Effector memory CD4-positive, alpha-beta T cell (primary cell): ENCODE measurements around the gene ALKBH6.

Source experiments
- DNase-seq, 3 donors: peaks; one replicate each; pipeline ENCODE4 v3.0.0-alpha.2; 2020
- H3K27ac ChIP-seq: 2 replicates; pipeline ENCODE4 v1.7.0; 2013; ENCODE audit warnings: mild to moderate bottlenecking, low read length, moderate library complexity; ENCODE audit not compliant: insufficient read depth, poor library complexity, severe bottlenecking
- H3K27me3 ChIP-seq: replicated peaks from 2 replicates; pipeline ENCODE4 v1.7.0; 2013; ENCODE audit warnings: mild to moderate bottlenecking, low read length; ENCODE audit not compliant: insufficient read depth, control insufficient read depth, poor library complexity, severe bottlenecking
- H3K36me3 ChIP-seq: 2 replicates; pipeline ENCODE4 v1.7.0; 2013; ENCODE audit warnings: mild to moderate bottlenecking, low read length, moderate library complexity; ENCODE audit not compliant: control insufficient read depth, insufficient read depth
- H3K4me1 ChIP-seq: 2 replicates; pipeline ENCODE4 v1.7.0; 2013; ENCODE audit warnings: low read length, mild to moderate bottlenecking; ENCODE audit not compliant: control insufficient read depth, insufficient read depth, poor library complexity, severe bottlenecking
- H3K4me3 ChIP-seq: 2 replicates; pipeline ENCODE4 v1.7.0; 2013; ENCODE audit warnings: low read length, low read depth, mild to moderate bottlenecking; ENCODE audit not compliant: insufficient read depth, poor library complexity, severe bottlenecking
- H3K9me3 ChIP-seq: 2 replicates; pipeline ENCODE4 v1.7.0; 2013; ENCODE audit warnings: mild to moderate bottlenecking, low read length, moderate library complexity; ENCODE audit not compliant: control insufficient read depth
- total RNA-seq, 3 donors: gene quantifications; one replicate each; lab custom pipeline; 2026; lab: John Stamatoyannopoulos, UW

ALKBH6 gene
- total RNA-seq: 3.0 to 5.0 (median 3.1) reads per million in 3 donors

DNA sequence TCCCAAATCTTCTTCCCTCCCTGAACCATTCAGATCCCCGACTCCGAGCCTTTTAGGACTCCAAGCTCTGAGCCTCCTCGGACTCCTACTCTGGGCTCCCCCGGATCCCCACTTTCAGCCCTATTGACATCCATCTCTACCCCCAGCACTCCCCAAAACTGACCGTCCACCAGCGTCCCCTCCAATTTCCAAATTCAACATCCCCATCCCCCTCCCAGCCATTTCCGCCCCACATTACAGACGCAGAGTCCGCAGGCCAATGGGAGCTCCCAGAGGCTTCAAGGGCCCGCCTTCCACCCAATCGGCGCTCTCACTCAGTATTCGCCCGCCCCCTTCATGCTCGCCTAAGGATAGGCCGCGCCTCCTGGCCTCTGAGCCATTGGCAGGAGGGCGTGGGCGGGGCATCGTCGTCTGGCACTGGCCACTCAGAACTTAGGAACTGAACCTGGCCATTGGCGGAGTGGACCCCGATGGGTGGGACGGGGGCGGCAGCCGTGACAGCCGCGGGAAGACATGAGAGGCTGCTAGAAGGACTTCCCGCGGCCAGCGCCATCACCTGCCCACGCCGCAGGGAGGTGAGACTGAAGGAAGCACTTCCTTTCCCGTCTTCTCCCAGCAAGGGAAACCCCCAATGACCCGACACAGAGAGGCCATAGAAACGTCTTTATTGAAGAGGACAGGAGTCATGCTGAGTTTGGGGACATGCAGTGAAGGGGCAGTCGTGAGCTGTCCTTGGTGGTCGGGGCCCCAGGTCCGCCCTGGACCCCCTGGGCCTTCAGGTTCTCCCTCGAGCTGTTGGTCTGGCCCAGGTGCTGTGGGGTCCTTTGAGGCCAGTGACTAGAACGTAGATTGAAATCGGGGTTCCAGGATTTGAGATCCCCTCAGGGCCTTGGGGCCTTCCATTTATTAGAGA lies at the start of gene ALKBH6:
ALKBH6 (minus strand) TSS at position 202 of the 913 bp plus-strand sequence. CDS start 816 bp downstream, outside the sequence.
- Histone ChIP-seq H3K4me1 (peaks cover 17% of the 10 kb centered on the region), H3K9me3 (no peaks in the 10 kb centered on the region), H3K36me3 (no peaks in the 10 kb centered on the region), H3K27me3 (no peaks in the 10 kb centered on the region), H3K27ac (peak within 1 kb of the TSS; percentile 77), H3K4me3 (peak within 1 kb of the TSS; percentile 89)
- peak; percentile 97 to 99 (median 99) for DNase-seq

DNA sequence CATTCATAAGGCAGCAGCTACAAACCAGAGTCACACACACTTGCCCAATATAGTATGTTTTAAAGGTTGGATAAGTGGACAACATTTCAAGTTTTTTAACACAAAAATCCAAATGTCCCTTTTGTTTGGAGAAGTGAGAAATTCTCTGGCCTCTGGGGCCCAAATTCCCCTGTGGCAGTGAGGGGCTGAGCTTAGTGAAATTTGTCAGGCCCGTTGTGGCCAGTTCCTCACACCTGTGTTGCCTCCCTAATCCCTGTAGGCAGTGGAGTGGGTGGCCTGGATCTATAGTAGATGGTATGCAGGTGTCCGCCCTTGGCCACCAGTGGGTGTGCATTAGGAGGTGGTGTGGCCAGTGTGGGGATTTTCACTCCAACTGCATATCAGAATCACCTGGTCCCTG lies 47.4 kb upstream of the ALKBH6 start:
- Histone ChIP-seq H3K36me3 (no peaks in the 10 kb centered on the region), H3K4me1 (no peaks in the 10 kb centered on the region), H3K27ac (no peak overlapping the region), H3K27me3 (no peaks in the 10 kb centered on the region), H3K9me3 (no peaks in the 10 kb centered on the region), H3K4me3 (no peak overlapping the region)
- no peak for DNase-seq

DNA sequence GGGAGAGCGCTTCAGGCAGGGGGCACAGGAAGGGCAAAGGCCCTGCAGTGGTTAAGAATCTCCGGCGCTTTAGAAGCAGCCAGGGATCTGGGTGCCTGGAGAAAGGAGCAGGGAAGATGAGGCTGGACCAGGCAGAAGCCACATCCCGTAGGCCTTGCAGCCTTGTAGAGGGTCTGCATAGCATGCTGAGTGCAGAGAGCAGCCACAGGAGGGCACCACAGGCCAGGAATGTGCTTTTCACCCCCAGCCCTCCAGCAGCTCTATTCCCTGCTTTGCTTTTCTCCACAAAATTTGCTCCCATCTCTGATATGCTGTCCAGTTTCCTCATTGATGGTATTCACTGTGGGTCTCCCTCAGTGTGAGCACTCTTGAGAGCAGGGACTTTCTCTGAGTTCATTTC lies 46.4 kb upstream of the ALKBH6 start:
- Histone ChIP-seq H3K36me3 (no peaks in the 10 kb centered on the region), H3K4me1 (peaks cover under 1% of the 10 kb centered on the region), H3K9me3 (no peaks in the 10 kb centered on the region), H3K4me3 (no peak overlapping the region), H3K27ac (no peak overlapping the region), H3K27me3 (no peaks in the 10 kb centered on the region)
- DNase-seq: no peak

DNA sequence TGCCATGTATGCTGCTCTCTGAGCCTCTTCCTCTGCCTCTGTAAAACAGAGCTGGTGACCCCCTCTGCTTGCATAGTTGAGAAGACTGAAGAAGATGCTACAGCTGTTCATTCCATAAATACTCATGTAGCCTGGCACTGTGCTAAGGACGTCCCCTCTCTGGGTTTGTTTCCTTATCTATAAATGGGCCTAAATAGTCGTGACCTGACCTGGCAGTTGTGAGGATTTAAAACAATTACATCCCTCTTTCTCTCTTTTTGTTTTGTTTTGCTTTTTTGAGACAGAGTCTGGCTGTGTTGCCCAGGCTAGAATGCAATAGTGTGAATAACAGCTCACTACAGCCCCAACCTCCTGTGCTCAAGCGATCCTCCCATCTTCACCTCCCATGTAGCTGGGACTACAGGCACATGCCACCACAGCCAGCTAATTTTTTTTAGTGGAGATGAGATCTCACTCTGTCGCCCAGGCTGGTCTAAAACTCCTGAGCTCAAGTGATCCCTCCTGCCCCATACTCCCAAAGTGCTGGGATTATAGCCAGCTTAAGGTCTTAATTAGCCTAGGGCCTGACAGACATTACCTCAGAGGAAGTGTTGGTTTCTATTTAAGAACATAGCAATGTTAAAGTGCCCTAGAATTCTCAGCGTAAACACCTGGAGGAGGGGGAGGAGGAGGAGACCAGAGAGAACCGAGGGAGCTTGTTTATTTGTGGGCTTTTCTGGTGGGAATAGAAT lies 45.3 kb upstream of the ALKBH6 start:
- Histone ChIP-seq H3K27me3 (no peaks in the 10 kb centered on the region), H3K36me3 (no peaks in the 10 kb centered on the region), H3K27ac (no peak overlapping the region)

DNA sequence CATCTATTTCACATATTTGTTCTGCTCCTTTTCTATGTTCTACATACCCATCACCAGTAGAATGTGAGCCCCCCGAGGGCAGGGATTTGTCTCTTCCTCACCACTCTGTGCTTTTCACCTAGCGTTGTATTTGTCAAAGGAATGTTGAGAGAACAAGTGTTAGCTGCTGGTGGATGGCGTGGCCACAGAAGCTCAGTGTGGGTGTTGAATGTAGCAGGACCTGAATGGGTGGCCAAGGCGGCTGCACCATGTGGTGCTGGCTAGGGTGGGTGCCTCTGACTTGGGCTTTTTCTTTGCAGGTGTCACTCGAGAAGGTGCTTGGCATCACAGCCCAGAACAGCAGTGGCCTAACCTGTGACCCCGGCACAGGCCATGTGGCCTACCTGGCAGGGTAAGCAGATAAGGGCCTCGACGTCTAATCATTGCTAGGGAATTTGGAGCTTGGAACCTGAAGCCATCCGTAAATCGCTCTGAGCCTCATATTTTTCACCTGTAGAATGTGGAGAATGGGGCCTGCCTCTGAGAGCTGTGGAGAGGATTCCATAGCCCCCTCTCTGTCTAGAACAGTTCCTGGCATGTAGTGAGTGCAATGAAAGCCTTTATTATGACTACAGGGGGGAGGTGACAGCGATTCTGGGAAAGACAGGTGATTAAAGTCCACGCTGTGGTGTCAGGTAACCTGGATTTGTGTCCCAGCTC lies 44.6 kb upstream of the ALKBH6 start:
- Histone ChIP-seq H3K27me3 (no peaks in the 10 kb centered on the region), H3K9me3 (no peaks in the 10 kb centered on the region), H3K27ac (no peak overlapping the region), H3K36me3 (no peaks in the 10 kb centered on the region), H3K4me1 (peaks cover 4% of the 10 kb centered on the region), H3K4me3 (no peak overlapping the region)
- DNase-seq: no peak

More for the DNA sequence above, 45.3 kb upstream of the ALKBH6 start:
- no peak overlapping the region for H3K4me3 ChIP-seq
- no peaks in the 10 kb centered on the region for H3K9me3 ChIP-seq
- H3K4me1 ChIP-seq: peaks cover 4% of the 10 kb centered on the region
- DNase-seq: no peak

DNA sequence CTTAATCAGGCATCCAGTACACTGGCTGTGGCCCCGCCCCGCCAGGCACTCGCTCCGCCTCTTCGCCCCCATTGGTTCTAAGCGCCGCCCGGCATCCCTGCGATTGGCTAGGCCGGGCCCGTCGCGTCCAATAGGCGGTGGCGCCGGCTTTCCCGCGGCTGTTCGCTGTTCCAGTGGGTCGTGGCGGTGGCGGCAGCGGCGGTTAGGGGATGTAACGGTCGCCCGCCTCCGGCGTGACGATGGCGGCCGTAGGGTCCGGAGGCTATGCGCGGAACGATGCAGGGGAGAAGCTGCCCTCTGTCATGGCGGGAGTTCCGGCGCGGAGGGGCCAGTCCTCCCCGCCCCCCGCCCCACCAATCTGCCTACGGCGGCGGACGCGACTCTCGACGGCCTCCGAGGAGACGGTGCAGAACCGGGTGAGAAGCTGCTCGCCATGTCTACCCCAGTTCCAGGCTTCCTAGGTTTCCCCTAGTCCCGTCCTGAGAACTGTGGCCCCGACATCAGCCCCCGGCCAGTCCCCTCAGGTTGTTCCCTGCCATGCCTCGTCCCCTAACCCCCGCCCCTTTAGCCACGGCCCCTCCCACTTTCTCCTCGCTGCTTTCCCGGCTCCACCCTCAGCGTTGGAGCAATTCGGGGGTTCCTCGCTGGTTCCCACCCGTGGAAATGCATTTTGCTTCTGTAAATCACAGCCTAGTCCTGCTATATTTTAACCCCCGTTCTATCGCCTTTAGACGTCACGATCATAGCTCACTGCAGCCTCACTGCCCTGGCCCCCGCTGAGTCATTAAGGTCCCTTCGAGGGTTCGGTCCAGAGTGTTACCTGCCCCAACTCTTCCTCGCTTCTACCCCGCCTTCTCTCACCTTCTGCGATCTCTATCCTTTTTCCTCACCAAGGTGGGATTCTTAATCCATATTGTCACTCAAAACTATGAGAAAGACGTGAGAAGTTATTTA lies 41.0 kb upstream of the ALKBH6 start, which contains the start of gene WDR62:
WDR62 (plus strand) TSS at position 165 of the 954 bp plus-strand sequence; CDS start at position 240, 75 bp downstream.
- peak within 1 kb of the TSS; percentile 79 for H3K27ac ChIP-seq
- no peaks in the 10 kb centered on the region for H3K9me3 ChIP-seq
- H3K36me3 ChIP-seq: no peaks in the 10 kb centered on the region
- peak within 1 kb of the TSS; percentile 81 for H3K4me3 ChIP-seq
- peak; percentile 25 to 92 (median 88) for DNase-seq
- peaks cover 4% of the 10 kb centered on the region for H3K4me1 ChIP-seq
- no peaks in the 10 kb centered on the region for H3K27me3 ChIP-seq

DNA sequence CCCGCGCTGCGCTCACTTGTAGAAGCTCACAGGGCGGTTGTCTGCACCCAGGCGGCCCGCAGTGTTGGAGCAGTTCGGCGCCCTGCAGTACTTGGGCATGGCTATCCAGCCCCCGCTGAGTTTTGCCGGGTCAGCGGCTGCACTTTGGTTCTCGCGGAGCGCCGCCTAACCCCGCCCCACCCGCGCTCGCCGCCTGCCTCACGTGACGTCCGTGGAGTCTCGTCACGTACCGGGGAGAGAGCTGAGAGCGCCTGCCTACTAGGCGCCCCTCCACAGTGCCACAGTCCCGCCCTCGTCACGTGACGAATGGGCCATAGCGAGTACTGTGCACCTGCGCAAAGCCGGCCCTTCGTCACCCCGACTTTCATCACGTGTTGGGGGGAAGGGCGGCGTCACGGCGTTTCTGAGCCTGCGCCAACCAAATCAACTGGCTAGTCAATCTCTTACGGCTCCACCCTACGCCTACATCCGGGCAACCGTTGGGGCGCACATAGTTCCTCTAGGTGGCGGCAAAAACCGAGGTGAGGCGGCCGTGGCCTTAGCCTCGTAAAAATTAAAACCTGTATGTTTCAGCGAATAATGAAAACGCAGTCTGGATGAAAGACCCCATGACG lies 40.2 kb upstream of the ALKBH6 start, which contains the start of gene THAP8:
THAP8 (minus strand) TSS at position 167 of the 614 bp plus-strand sequence; CDS start at position 99, 68 bp downstream.
- peak; percentile 99 to 100 (median 100) for DNase-seq
- peak within 1 kb of the TSS; percentile 79 for H3K27ac ChIP-seq
- H3K27me3 ChIP-seq: no peaks in the 10 kb centered on the region
- peak within 1 kb of the TSS; percentile 81 for H3K4me3 ChIP-seq
- H3K9me3 ChIP-seq: no peaks in the 10 kb centered on the region
- H3K36me3 ChIP-seq: no peaks in the 10 kb centered on the region
- H3K4me1 ChIP-seq: peaks cover 4% of the 10 kb centered on the region

DNA sequence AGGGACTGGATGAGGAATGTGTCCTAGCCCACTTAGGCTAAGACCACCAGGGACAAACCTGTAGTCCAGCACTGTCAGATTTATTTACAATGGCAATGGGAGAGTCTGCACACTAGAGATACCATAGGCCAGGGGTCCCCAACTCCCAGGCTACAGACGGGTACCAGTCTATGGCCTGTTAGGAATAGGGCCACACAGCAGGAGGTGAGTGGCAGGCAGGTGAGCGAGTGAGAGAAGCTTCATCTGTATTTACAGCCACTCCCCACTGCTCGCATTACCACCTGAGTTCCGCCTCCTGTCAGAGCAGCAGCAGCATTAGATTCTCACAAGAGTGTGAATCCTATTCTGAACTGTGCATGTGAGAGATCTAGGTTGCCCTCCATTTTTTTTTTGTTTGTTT lies 37.6 kb upstream of the ALKBH6 start:
- H3K36me3 ChIP-seq: no peaks in the 10 kb centered on the region
- H3K27ac ChIP-seq: no peak overlapping the region
- H3K27me3 ChIP-seq: no peaks in the 10 kb centered on the region
- H3K4me3 ChIP-seq: no peak overlapping the region
- no peaks in the 10 kb centered on the region for H3K9me3 ChIP-seq
- peaks cover 4% of the 10 kb centered on the region for H3K4me1 ChIP-seq
- DNase-seq: no peak
